ENCODE measurements around the gene AQP12B.

GRCh38 chr2:240685771-240686371, 3.2 kb upstream of the AQP12B start:
- TF ChIP-seq POLR2A (IDR thresholded peaks at IDR 0.05; ENCODE audit: low read length) (no peak), GATA1 (IDR thresholded peaks at IDR 0.05; ENCODE audit: low read depth, low read length) (no peak)
